ENCODE measurements around the gene PSIP1. TPM values are rescaled to one million over a fixed set of nuclear protein-coding genes. Genes with fewer than 3 reads are reported as not detected.

Gene PSIP1
- total and polyA plus RNA-seq, 11 donors, result 15.9 to 29.1 (median 20.9) TPM

- WGBS, 4 donors, result 92 to 97% (median 96%) methylated on average over 2 of the region's 2 CpGs
- no peak for TF ChIP-seq CTCF (IDR thresholded peaks at IDR 0.05)
- no peak for TF ChIP-seq POLR2A (IDR thresholded peaks at IDR 0.05)
Observed at GRCh38 chr9:15549611-15550010, 38.8 kb upstream of the PSIP1 start.

DNA sequence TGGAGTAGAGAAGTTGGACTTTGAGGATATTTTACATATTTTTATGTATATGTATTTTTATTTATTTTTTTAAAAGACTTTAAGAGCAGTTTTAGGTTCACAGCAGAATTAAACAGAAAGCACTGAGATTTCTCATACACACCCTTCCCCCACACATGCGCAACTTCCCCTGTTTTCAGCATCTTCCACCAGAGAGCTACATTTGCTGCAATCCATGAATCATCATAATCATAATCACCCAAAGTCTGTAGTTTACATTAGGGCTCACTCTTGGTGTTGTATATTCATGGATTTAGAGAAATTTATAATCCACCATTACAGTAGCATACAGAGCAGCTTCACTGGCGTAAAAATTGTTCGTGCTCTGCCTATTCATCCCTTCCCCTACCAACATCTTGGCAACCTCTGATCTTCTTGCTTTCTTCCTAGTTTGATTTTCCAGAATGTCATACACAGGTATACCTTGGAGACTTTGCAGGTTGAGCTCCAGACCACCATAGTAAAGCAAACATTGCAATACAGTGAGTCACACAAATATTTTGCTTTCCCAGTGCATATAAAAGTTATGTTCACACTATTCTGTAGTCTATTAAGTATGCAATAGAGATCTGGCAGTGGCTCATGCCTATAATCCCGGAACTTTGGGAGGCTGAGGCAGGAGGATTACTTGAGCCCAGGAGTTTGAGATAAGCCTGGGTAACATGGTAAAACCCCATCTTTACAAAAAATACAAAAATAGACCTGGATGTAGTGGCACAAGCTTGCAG lies 32.5 kb upstream of the PSIP1 start:
- no peaks in the 10 kb centered on the region for H3K27me3 ChIP-seq
- H3K4me3 ChIP-seq, result no peak overlapping the region
- 90 to 96% (median 93%) methylated on average over 4 of the region's 4 CpGs for WGBS, 4 donors
- DNase-seq (no peak), ATAC-seq (no peak)
- no peaks in the 10 kb centered on the region for H3K4me1 ChIP-seq
- no peaks in the 10 kb centered on the region for H3K9me3 ChIP-seq
- H3K36me3 ChIP-seq, result no peaks in the 10 kb centered on the region
- TF ChIP-seq POLR2A (IDR thresholded peaks at IDR 0.05) (no peak), CTCF (IDR thresholded peaks at IDR 0.05) (no peak)
- H3K27ac ChIP-seq, result no peak overlapping the region
- intact Hi-C loops (cut with DNase I), result no loop called here

More at GRCh38 chr9:15549611-15550010, 38.8 kb upstream of the PSIP1 start:
- Histone ChIP-seq H3K4me3 (no peak overlapping the region), H3K36me3 (no peaks in the 10 kb centered on the region), H3K9me3 (no peaks in the 10 kb centered on the region), H3K27me3 (no peaks in the 10 kb centered on the region), H3K27ac (no peak overlapping the region), H3K4me1 (peaks cover 0 to 10% (median 4%) of the 10 kb centered on the region in 12 donors)
- intact Hi-C loops (cut with DNase I), result loop anchor here in 3 of 10 donors (5.0 to 10.0 kb wide), 3 partner anchors 37 to 127 kb away; partner anchors contain the start of genes PSIP1 (in 2 of the 3) and SNAPC3 (in 1 of the 3)
- DNase-seq (no peak), ATAC-seq (no peak)

GRCh38 chr9:15542624-15543023 lies 31.9 kb upstream of the PSIP1 start:
- no peaks in the 10 kb centered on the region for H3K27me3 ChIP-seq
- ATAC-seq, result no peak
- no peaks in the 10 kb centered on the region for H3K9me3 ChIP-seq
- intact Hi-C loops (cut with DNase I), result no loop called here
- H3K27ac ChIP-seq, result no peak overlapping the region
- H3K36me3 ChIP-seq, result no peaks in the 10 kb centered on the region
- H3K4me3 ChIP-seq, result no peak overlapping the region
- no peak for DNase-seq
- 85 to 96% (median 94%) methylated on average over 2 of the region's 2 CpGs for WGBS, 4 donors
- H3K4me1 ChIP-seq, result no peaks in the 10 kb centered on the region
- TF ChIP-seq CTCF (IDR thresholded peaks at IDR 0.05) (no peak), POLR2A (IDR thresholded peaks at IDR 0.05) (no peak)

GRCh38 chr9:15541872-15542271 lies 31.1 kb upstream of the PSIP1 start:
- no peaks in the 10 kb centered on the region for H3K9me3 ChIP-seq
- ATAC-seq (no peak), DNase-seq (no peak)
- intact Hi-C loops (cut with DNase I), result no loop called here
- H3K27ac ChIP-seq, result no peak overlapping the region
- no peaks in the 10 kb centered on the region for H3K36me3 ChIP-seq
- WGBS, 4 donors, result 51 to 61% (median 56%) methylated on average over 2 of the region's 2 CpGs
- H3K4me1 ChIP-seq, result no peaks in the 10 kb centered on the region
- H3K4me3 ChIP-seq, result no peak overlapping the region
- no peaks in the 10 kb centered on the region for H3K27me3 ChIP-seq
- TF ChIP-seq CTCF (IDR thresholded peaks at IDR 0.05), result no peak
- no peak for TF ChIP-seq POLR2A (IDR thresholded peaks at IDR 0.05)
